Measurements from ENCODE around the gene ZNF644. TPM values are rescaled to one million over a fixed set of nuclear protein-coding genes. Genes with fewer than 3 reads are reported as not detected.

ZNF644 gene
- total RNA-seq, 1 donor from 2014 or later = 51.9 TPM

- intact Hi-C loops (cut with DNase I) = no loop called here
- DNase-seq = no peak
- no peaks in the 10 kb centered on the region for H3K4me1 ChIP-seq
- no peak for TF ChIP-seq CTCF (IDR thresholded peaks at IDR 0.05)
- no peaks in the 10 kb centered on the region for H3K36me3 ChIP-seq
- H3K9me3 ChIP-seq = peaks cover 3% of the 10 kb centered on the region
- H3K27ac ChIP-seq = no peak overlapping the region
- no peaks in the 10 kb centered on the region for H3K27me3 ChIP-seq
- ATAC-seq = no peak
- no peak overlapping the region for H3K4me3 ChIP-seq
Measured at GRCh38 chr1:90993245-90993644, 28.6 kb downstream of the ZNF644 start.

GRCh38 chr1:90990779-90991178, 31.1 kb downstream of the ZNF644 start:
- Histone ChIP-seq H3K27me3 (no peaks in the 10 kb centered on the region), H3K9me3 (peaks cover 6% of the 10 kb centered on the region), H3K27ac (no peak overlapping the region), H3K4me1 (no peaks in the 10 kb centered on the region), H3K4me3 (no peak overlapping the region), H3K36me3 (no peaks in the 10 kb centered on the region)
- intact Hi-C loops (cut with DNase I) = no loop called here
- no peak for TF ChIP-seq CTCF (IDR thresholded peaks at IDR 0.05)
- no peak for DNase-seq
- no peak for ATAC-seq

GRCh38 chr1:90989990-90990389, 31.8 kb downstream of the ZNF644 start:
- DNase-seq (no peak), ATAC-seq (no peak)
- Histone ChIP-seq H3K9me3 (peaks cover 6% of the 10 kb centered on the region), H3K36me3 (no peaks in the 10 kb centered on the region), H3K4me3 (no peak overlapping the region), H3K27ac (no peak overlapping the region), H3K4me1 (no peaks in the 10 kb centered on the region), H3K27me3 (no peaks in the 10 kb centered on the region)
- intact Hi-C loops (cut with DNase I) = no loop called here
- no peak for TF ChIP-seq CTCF (IDR thresholded peaks at IDR 0.05)

- DNase-seq (no peak), ATAC-seq (no peak)
- Histone ChIP-seq H3K27ac (no peak overlapping the region), H3K9me3 (peaks cover 6% of the 10 kb centered on the region), H3K27me3 (no peaks in the 10 kb centered on the region), H3K4me3 (no peak overlapping the region), H3K4me1 (no peaks in the 10 kb centered on the region), H3K36me3 (no peaks in the 10 kb centered on the region)
- TF ChIP-seq CTCF (IDR thresholded peaks at IDR 0.05) = no peak
- intact Hi-C loops (cut with DNase I) = no loop called here
Measured at GRCh38 chr1:90989302-90989701, 32.5 kb downstream of the ZNF644 start.

- Histone ChIP-seq H3K27ac (no peak overlapping the region), H3K36me3 (no peaks in the 10 kb centered on the region), H3K27me3 (no peaks in the 10 kb centered on the region), H3K4me1 (no peaks in the 10 kb centered on the region), H3K4me3 (no peak overlapping the region), H3K9me3 (peaks cover 6% of the 10 kb centered on the region)
- no peak for DNase-seq
- no peak for ATAC-seq
- intact Hi-C loops (cut with DNase I) = no loop called here
- no peak for TF ChIP-seq CTCF (IDR thresholded peaks at IDR 0.05)
Measured at GRCh38 chr1:90987841-90988240, 34.0 kb downstream of the ZNF644 start.

GRCh38 chr1:90986953-90987352, 34.9 kb downstream of the ZNF644 start:
- intact Hi-C loops (cut with DNase I) = no loop called here
- no peak overlapping the region for H3K27ac ChIP-seq
- H3K36me3 ChIP-seq = no peaks in the 10 kb centered on the region
- ATAC-seq (no peak), DNase-seq (no peak)
- no peak overlapping the region for H3K4me3 ChIP-seq
- H3K27me3 ChIP-seq = no peaks in the 10 kb centered on the region
- TF ChIP-seq CTCF (IDR thresholded peaks at IDR 0.05) = no peak
- no peaks in the 10 kb centered on the region for H3K4me1 ChIP-seq
- H3K9me3 ChIP-seq = peaks cover 6% of the 10 kb centered on the region
